ENCODE results near the gene ODR4. TPM values are rescaled to one million over a fixed set of nuclear protein-coding genes. Genes with fewer than 3 reads are reported as not detected.

Gene ODR4
- total RNA-seq, 1 experiment from 2014 or later: 16.6 TPM

- no peak overlapping the region for H3K27ac ChIP-seq (ENCODE audit: low read length)
- POLR2A ChIA-PET: no interaction called here
- no TSS peak for BruUV-seq (replicated peaks)
- no peak overlapping the region for H3K4me3 ChIP-seq (ENCODE audit: low read depth in 2 of 2, low read length in 2 of 2)
- no peaks in the 10 kb centered on the region for H3K4me1 ChIP-seq (ENCODE audit: control insufficient read depth, insufficient read depth, low read length)
- DNase-seq (ENCODE audit: low read depth, low spot score) (no peak), ATAC-seq (no peak)
- no peak for TF ChIP-seq POLR2AphosphoS5 (IDR thresholded peaks at IDR 0.05; ENCODE audit: low read depth, low read length)
- TF ChIP-seq TCF7L2 (IDR thresholded peaks at IDR 0.05; ENCODE audit: low read depth, low read length): no peak
- no peak for TF ChIP-seq REST (IDR thresholded peaks at IDR 0.05; ENCODE audit: insufficient read depth in 1 of 2, low read depth in 2 of 2, low read length in 1 of 2)
- TF ChIP-seq CTCF (IDR thresholded peaks at IDR 0.05): no peak
- no peak for TF ChIP-seq SIN3A (IDR thresholded peaks at IDR 0.05; ENCODE audit: borderline replicate concordance, insufficient read depth, low read depth, low read length)
- H3K9me3 ChIP-seq (ENCODE audit: control insufficient read depth, insufficient read depth, low read depth, low read length): no peaks in the 10 kb centered on the region
- H3K36me3 ChIP-seq (ENCODE audit: control insufficient read depth, insufficient read depth, low read length): peaks cover 6% of the 10 kb centered on the region
- no peaks in the 10 kb centered on the region for H3K27me3 ChIP-seq (ENCODE audit: control insufficient read depth, insufficient read depth, low read length)
- intact Hi-C loops (cut with micrococcal nuclease; ENCODE audit: unreplicated experiment) (no loop called here), in situ Hi-C loops (cut with HindIII; ENCODE audit: low pct_unique_long_range_greater_than_20kb, low sequenced_read_pairs) (no loop called here)
- CTCF ChIA-PET: no interaction called here
Measured at GRCh38 chr1:186424539-186424938, 48.9 kb downstream of the ODR4 start.

- H3K4me3 ChIP-seq (ENCODE audit: low read depth in 2 of 2, low read length in 2 of 2): no peak overlapping the region
- no TSS peak for BruUV-seq (replicated peaks)
- no peaks in the 10 kb centered on the region for H3K36me3 ChIP-seq (ENCODE audit: control insufficient read depth, insufficient read depth, low read length)
- intact Hi-C loops (cut with micrococcal nuclease; ENCODE audit: unreplicated experiment): no loop called here
- DNase-seq (ENCODE audit: low read depth, low spot score): no peak
- TF ChIP-seq REST (IDR thresholded peaks at IDR 0.05; ENCODE audit: insufficient read depth in 1 of 2, low read depth in 2 of 2, low read length in 1 of 2) (no peak), SIN3A (IDR thresholded peaks at IDR 0.05; ENCODE audit: borderline replicate concordance, insufficient read depth, low read depth, low read length) (no peak), TCF7L2 (IDR thresholded peaks at IDR 0.05; ENCODE audit: low read depth, low read length) (no peak), POLR2AphosphoS5 (IDR thresholded peaks at IDR 0.05; ENCODE audit: low read depth, low read length) (no peak), CTCF (IDR thresholded peaks at IDR 0.05) (no peak)
- POLR2A ChIA-PET: no interaction called here
- no peaks in the 10 kb centered on the region for H3K9me3 ChIP-seq (ENCODE audit: control insufficient read depth, insufficient read depth, low read depth, low read length)
- no peak overlapping the region for H3K27ac ChIP-seq (ENCODE audit: low read length)
- CTCF ChIA-PET: no interaction called here
- no peaks in the 10 kb centered on the region for H3K4me1 ChIP-seq (ENCODE audit: control insufficient read depth, insufficient read depth, low read length)
- H3K27me3 ChIP-seq (ENCODE audit: control insufficient read depth, insufficient read depth, low read length): no peaks in the 10 kb centered on the region
- in situ Hi-C loops (cut with HindIII; ENCODE audit: low pct_unique_long_range_greater_than_20kb, low sequenced_read_pairs): no loop called here
- ATAC-seq: no peak
Measured at GRCh38 chr1:186426118-186426517, 50.5 kb downstream of the ODR4 start.
